Bone marrow (tissue), 2 donors: ENCODE data around the gene TANC1.

Experiments
- DNase-seq, 2 donors: peaks; one replicate each; lab custom pipeline; 2025; lab: John Stamatoyannopoulos, UW

TANC1 gene

GRCh38 chr2:159160954-159161353 is 192.5 kb downstream of the TANC1 start:
- peak in 1 of 2 donors; percentile 28 for DNase-seq

GRCh38 chr2:159163930-159164329 is 195.5 kb downstream of the TANC1 start:
- peak in 1 of 2 donors; percentile 24 for DNase-seq

GRCh38 chr2:159164457-159164911 is 196.0 kb downstream of the TANC1 start:
- no peak for DNase-seq

DNA sequence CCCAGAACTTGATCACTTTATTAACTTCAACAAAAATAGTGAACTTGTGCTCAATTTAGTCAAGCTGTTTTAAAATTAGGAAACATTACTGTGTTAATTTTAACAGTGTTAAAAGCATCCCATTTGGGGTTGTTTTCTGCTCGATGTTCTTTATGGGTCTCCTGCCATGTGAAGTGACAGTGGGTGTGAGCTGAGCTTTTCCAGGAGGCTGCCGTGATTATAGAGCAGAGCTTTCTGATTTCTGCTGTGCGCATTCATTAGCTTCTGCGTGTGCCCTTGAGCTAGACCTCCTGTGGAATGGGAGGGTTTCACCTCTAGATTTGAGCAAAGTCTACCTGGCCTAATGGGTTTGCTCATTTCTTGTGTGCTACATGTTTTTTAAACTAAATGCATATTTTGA is 196.6 kb downstream of the TANC1 start:
- no peak for DNase-seq

DNA sequence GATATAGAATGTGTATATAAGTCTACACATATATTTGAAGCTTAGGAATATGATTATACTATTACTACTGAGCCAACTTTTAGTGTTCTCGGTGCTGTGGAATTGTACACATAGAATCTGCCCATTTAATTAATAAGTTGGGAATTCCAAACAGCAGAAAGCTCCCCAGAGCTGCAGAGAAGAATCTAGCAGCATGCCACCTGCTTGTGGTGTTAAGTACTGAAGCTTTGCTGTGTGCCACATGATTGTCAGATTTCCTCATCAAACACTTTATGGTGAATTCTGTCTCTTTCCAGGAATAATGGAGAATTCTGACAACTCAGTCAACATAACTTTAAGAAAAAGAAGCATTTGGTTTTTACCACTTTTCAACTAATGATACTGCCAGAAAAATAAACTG is 200.3 kb downstream of the TANC1 start:
- DNase-seq: no peak

- no peak for DNase-seq
Observed at GRCh38 chr2:159169187-159169586, 200.7 kb downstream of the TANC1 start.

- DNase-seq: no peak
Observed at GRCh38 chr2:159172403-159172802, 204.0 kb downstream of the TANC1 start.

GRCh38 chr2:159174759-159175158 is 206.3 kb downstream of the TANC1 start:
- no peak for DNase-seq

DNA sequence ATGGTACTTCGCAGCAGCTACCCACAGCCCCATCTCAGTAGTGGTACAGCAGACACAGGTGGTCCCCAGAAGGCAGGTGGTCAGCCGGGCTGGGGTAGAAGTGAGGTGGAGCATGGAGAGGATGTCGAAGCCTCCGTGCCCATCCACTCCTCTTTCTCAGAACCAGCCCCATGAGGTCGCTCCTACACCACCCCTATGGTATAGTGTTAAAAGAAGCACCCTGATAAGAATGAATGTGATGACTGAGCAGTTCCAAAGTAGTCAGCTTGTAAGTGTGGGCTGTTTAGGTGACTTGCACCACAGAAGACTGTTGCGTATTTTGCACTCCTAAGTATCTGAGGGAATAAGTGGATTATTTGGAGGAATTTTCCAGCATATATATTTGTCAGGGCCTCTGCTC is 206.7 kb downstream of the TANC1 start:
- no peak for DNase-seq

DNA sequence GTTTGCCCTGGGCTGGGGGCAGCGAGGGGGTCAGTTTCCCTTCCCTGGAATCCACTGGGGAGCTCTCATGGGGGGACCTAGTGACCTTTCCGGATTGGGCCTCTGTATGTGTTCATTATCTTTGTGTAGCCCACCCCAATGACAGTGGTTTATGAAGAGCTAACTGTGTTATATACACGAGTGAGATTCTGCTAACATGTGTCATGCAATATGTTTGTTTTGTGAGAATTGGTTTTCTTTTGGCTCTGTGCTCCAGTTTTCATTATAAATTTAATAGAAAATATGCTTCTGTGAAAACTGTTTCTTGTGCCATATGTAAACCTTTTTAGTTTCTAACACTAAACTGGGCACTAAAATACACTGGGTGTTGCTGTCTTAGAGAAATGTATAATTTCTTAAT is 207.5 kb downstream of the TANC1 start:
- no peak for DNase-seq

DNA sequence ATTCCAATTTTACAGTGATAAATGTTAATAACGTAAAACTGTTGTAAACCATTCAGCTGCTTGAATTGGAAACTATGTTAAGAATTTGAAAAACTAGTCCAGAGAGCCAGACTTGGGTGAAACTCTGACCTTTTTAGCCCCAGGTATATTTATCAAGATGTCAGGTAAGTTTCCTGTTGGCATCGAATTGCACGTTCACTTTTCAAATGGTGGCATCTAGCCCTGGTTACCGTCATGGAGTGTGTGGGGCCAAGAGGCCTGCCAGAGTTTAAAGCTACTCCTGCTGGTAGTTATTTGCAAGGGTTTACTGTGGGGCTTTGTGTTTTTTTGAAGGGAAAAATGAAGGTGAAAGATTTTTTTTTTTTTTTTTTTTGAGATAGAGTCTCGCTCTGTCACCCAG is 208.1 kb downstream of the TANC1 start:
- DNase-seq: no peak

GRCh38 chr2:159177357-159177756 is 208.9 kb downstream of the TANC1 start:
- no peak for DNase-seq

DNA sequence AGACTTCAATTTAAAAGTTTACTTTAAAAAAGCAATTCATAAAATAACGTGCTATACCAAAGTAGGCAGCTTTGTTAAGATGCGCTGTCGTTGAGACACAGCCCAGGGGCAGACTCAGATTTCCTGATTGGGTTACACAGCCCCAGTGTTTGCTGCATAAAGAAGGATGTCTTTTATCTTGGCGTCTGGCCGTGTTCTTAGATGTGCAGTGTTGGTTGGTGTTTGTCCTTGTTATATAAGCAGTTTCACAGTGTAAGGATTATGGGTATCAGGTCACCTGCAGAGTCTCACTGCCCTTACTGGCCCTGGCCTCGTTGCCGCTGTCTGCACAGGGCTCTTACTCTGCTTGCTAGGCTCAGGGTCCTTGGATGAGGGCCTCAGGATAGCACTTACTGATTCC is 209.5 kb downstream of the TANC1 start:
- no peak for DNase-seq

GRCh38 chr2:159179096-159179495 is 210.7 kb downstream of the TANC1 start:
- DNase-seq: no peak

DNA sequence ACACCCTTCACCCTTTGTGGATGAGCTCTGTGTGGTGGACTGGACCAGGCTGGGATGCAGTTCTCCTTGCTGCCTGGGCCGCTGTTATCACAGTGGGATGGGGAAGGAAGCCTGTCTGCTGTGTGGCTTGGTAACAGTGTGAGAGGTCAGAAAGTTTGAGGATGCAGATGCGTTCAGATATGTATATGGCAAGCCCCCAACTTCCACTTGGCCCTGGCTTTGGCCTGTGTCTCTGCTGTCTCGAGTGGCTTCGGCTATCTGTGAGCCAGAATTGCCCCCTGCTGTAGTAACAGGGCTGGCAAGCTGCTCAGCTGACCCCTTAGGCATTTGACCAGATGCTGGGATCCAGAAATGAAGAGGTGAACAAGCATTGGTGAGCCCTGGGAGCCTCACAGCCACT is 211.3 kb downstream of the TANC1 start:
- DNase-seq: no peak

DNA sequence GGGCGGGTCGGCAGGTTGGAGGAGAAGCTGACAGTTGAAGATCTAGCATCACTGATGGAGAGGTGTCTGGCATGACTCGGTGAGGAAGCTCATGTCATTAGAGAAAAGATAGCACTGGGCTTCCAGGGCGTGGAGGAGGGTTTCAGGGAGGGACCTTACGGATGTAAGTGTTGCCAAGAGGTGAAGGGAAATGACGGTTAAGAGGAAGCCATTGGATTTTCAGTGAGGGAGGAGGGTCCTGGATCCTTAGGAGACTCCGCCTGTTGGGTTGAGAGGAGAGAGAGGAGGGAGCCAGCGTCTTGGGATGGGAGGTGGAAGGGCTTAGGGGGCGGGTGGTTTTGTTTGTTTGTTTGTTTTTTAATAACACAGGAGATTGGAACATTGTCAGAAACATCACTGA is 214.9 kb downstream of the TANC1 start:
- no peak for DNase-seq

DNA sequence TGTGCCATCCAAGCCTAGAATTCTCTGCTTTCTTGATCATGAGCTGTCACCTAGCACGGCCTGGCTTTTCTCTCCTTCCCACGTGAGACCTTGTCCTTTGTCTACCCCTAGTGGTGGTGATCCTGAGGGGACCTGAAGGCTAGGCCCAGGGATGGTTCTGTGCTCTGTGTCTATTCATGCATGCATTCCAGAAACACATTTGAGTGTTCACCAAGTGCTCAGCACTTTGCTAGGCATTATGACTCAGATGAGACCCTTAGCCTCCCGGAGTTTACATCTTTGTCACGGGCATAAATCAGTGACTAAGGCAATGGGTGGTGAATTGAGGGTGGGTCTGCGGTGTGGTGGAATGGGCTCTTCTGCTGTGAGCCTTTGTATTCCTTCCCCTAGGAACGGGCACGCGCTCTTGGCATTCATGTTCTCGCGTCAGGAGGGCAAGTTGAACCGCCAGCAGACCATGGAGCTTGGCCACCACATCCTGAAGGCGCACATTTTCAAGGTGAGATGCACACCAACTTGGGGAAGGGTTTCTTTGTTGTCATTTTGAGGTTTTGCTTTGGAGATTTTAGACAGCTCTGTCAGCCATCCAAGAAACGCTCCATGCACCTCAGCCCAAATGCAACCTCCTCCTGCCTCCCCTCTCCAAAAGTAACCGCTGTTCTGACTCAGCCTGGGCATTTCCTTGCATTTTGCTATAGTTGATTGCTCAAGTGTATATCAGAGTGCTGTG is 217.1 kb downstream of the TANC1 start:
- DNase-seq: peak in 1 of 2 donors; percentile 59

GRCh38 chr2:159186462-159186861 is 218.0 kb downstream of the TANC1 start:
- DNase-seq: no peak

- DNase-seq: no peak
Observed at GRCh38 chr2:159187106-159187505, 218.7 kb downstream of the TANC1 start.

GRCh38 chr2:159188449-159188848 is 220.0 kb downstream of the TANC1 start:
- DNase-seq: no peak

DNA sequence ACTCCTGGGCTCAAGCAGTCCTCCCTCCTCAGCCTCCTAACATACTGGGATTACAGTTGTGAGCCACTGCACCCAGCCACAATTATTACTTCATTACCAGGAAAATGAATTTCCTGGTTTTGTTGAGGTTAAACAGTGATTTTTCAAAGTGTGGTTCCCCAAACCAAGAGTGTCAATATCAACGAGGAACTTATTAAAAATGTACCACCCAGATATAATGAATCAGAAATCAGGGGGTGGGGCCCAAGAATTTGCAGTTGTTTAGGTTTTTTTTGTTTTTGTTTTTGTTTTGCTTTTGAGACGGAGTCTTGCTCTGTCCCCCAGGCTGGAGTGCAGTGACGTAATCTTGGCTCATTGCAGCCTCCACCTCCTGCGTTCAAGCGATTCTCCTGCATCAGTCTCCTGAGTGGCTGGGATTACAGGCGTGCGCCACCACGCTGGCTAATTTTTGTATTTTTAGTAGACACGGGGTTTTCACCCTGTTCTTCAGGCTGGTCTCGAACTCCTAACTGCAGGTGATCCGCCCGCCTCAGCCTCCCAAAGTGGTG is 224.0 kb downstream of the TANC1 start:
- no peak for DNase-seq

DNA sequence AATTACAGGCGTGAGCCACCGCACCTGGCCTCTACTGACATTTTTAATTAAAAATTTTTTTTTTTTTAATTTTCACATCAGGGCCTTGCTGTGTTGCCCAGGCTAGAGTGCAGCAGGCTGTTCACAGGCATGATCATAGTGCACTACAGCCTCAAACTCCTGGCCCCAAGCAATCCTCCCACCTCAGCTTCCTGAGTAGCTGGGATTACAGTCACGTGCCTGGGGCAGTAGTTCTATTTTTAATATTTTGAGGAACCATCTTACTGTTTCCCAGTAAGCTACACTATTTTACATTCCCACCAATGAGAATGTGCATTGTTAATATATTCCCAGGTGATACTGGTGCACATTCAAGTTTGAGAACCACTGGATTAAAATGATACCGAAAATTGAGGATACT is 225.4 kb downstream of the TANC1 start:
- DNase-seq: no peak

GRCh38 chr2:159194241-159194640 is 225.8 kb downstream of the TANC1 start:
- DNase-seq: no peak

GRCh38 chr2:159195697-159196096 is 227.3 kb downstream of the TANC1 start:
- no peak for DNase-seq
